Measurements from ENCODE around the gene SLC24A2.

DNA sequence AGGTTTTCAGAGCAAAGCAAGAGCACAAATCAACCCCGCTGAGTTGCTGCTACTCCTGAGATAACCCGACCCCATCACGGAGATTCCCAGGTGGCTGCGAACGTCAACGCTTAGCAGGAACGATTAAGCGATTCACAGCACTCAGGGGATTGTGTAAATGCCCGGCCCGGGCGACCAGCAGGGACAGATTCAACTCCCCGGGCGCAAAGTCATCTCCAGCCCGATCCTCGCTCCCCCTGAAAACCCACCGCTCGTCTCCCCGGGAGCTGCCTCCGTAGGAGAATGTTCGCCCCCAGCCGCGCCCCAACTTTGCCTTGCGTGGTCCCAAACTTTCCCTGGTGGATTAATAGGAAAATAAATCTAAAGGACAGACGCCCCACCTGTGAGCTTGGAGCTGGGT lies 685 bp downstream of the SLC24A2 start:
- TF ChIP-seq, protein P1, sequence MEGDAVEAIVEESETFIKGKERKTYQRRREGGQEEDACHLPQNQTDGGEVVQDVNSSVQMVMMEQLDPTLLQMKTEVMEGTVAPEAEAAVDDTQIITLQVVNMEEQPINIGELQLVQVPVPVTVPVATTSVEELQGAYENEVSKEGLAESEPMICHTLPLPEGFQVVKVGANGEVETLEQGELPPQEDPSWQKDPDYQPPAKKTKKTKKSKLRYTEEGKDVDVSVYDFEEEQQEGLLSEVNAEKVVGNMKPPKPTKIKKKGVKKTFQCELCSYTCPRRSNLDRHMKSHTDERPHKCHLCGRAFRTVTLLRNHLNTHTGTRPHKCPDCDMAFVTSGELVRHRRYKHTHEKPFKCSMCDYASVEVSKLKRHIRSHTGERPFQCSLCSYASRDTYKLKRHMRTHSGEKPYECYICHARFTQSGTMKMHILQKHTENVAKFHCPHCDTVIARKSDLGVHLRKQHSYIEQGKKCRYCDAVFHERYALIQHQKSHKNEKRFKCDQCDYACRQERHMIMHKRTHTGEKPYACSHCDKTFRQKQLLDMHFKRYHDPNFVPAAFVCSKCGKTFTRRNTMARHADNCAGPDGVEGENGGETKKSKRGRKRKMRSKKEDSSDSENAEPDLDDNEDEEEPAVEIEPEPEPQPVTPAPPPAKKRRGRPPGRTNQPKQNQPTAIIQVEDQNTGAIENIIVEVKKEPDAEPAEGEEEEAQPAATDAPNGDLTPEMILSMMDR (IDR thresholded peaks at IDR 0.05), result no peak
- TF ChIP-seq POLR2AphosphoS5 (IDR thresholded peaks at IDR 0.05), result no peak
- TF ChIP-seq POLR2A (IDR thresholded peaks at IDR 0.05), result no peak

All from prostate gland (tissue), 2 donors.